Astrocyte of the cerebellum (primary cell): Measurements from ENCODE around the gene TAF11L10.
"Not testable (repeated sequence)": the region's sequence is repeated elsewhere in the genome, so short reads cannot be mapped to it uniquely, and the experiment has no call there.

Experiments used
- DNase-seq: peaks from one replicate; pipeline ENCODE4 v3.0.0-alpha.2; 2011; ENCODE audit warnings: low read depth
- H3K4me3 ChIP-seq: 2 replicates; pipeline ENCODE4 v1.5.1; 2011; ENCODE audit warnings: mild to moderate bottlenecking, low read depth, low read length, moderate library complexity
- CTCF ChIP-seq: IDR thresholded peaks from 2 replicates; pipeline ENCODE4 v1.5.1; 2012; ENCODE audit warnings: low read length, low read depth, moderate library complexity, mild to moderate bottlenecking; ENCODE audit errors: missing control alignments
- in situ Hi-C: cut with HindIII; loops from 2 replicates; pipeline ENCODE4 v1.10.0; 2017; ENCODE audit warnings: low sequenced_read_pairs

The TAF11L10 gene

DNA sequence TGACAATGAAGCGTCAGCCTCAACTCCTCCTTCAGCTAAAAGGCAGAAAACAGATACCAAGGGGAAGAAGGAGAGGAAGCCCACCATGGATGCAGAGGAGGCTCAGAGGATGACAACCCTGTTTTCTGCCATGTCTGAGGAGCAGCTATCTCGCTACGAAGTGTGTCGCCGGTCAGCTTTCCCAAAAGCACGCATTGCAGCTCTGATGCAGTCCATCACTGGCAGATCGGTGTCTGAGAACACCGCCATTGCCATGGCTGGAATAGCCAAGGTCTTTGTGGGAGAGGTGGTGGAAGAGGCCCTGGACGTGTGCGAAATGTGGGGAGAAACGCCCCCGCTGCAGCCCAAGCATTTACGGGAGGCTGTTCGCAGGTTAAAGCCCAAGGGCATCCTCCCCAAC, 7.3 kb upstream of the TAF11L10 start:
- in situ Hi-C loops: no loop called here
- DNase-seq: no peak

DNA sequence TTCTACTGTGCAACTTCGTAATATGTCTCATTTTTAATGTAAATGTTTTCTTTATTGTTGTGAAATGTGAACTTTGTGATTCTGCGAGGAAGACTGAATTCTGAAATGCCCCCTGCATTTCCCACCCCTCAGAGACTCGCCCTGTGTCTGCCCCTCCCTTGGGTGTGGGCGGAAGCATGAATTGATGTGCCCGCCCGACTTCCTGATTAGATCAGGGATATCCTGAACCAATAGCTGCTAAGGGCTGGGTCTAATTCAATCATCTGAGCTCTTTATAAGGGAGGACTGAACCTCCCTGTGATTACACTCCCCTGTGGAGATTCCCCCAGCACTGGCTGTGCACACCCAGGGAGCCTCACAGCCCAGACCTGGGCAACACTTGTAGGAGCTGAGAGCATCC, 6.3 kb upstream of the TAF11L10 start, which contains the start of gene TAF11L11:
Gene TAF11L11, plus strand, starts transcription at position 304 of the 400 bp plus-strand sequence.
- H3K4me3 ChIP-seq, in situ Hi-C loops, DNase-seq: not testable (repeated sequence)

More for the DNA sequence above, 7.3 kb upstream of the TAF11L10 start:
- H3K4me3 ChIP-seq: no peak overlapping the region
- no peak for TF ChIP-seq CTCF

GRCh38 chr5:17594255-17594654, 3.4 kb downstream of the TAF11L10 start, which contains the start of gene TAF11L9:
TSS of gene TAF11L9 (minus strand) at chr5:17594394.
- in situ Hi-C loops, DNase-seq, H3K4me3 ChIP-seq: not testable (repeated sequence)

DNA sequence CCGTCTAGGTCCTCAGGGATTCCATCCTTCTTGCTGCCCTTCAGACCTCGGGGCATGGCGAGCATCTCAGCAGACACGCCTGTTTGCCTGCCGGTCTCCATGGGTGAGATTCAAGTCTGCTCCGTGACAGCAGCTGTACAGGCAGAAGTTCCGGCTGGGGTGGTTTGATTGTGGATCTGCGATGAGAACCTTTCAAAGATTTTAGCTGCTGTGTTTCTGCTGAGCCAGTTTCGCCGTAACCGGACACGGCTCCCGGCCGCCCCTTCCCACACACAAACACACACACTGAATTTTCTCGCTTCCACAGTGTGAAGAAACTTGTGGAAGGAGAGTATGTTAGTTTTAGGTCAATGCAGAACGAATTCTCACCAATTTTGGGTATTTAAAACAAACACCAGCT, 6.8 kb downstream of the TAF11L10 start, which contains the start of gene TAF11L8:
Gene TAF11L8, minus strand, starts transcription at position 101 of the 400 bp plus-strand sequence.
- in situ Hi-C loops, DNase-seq, H3K4me3 ChIP-seq: not testable (repeated sequence)

DNA sequence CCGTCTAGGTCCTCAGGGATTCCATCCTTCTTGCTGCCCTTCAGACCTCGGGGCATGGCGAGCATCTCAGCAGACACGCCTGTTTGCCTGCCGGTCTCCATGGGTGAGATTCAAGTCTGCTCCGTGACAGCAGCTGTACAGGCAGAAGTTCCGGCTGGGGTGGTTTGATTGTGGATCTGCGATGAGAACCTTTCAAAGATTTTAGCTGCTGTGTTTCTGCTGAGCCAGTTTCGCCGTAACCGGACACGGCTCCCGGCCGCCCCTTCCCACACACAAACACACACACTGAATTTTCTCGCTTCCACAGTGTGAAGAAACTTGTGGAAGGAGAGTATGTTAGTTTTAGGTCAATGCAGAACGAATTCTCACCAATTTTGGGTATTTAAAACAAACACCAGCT, 12.0 kb downstream of the TAF11L10 start, which contains the start of gene TAF11L7:
Gene TAF11L7, minus strand, starts transcription at position 101 of the 400 bp plus-strand sequence.
- H3K4me3 ChIP-seq, DNase-seq, in situ Hi-C loops: not testable (repeated sequence)
